A549 (cell line): ENCODE measurements around the gene ENAH. TPM values are rescaled to one million over a fixed set of nuclear protein-coding genes. Genes with fewer than 3 reads are reported as not detected.
A peak's percentile ranks its signal among the peaks of the same experiment; 100 is the strongest.

Source experiments
- ATAC-seq, 2 experiments: fragments of 200-7000 bp in 1 of 2; fragments of >200 bp in 1 of 2; cut with Nextera tagmentation in 1 of 2; cut with Tn5 transposase in 1 of 2; 3 replicates each; pipeline versions ENCODE4 v1.8.0 to v1.9.1; 2018 to 2020; ENCODE audit warnings: mild to moderate bottlenecking in 1 of 2, moderate library complexity in 1 of 2
- CTCF ChIA-PET: fragments of 300-600 bp; sonication (Branson Sonifier 250); formaldehyde crosslinking; extraction: SDS; loops from one replicate; lab custom pipeline; 2021; ENCODE audit warnings: antibody characterized with exemption, inconsistent platforms; lab: Yijun Ruan, JAX
- POLR2A ChIA-PET: fragments of 350-600 bp; formaldehyde crosslinking; extraction: SDS; loops from one replicate; lab custom pipeline; 2021; ENCODE audit warnings: antibody characterized with exemption, inconsistent platforms; lab: Yijun Ruan, JAX
- DNase-seq, 2 experiments: peaks; one replicate each; pipeline versions ENCODE4 v3.0.0 to v3.0.0-alpha.2; 2011 to 2016; ENCODE audit warnings: low read depth in 1 of 2, low spot score in 1 of 2
- FAIRE-seq: peaks from 2 replicates; lab custom pipeline; 2011; peaks lifted over from hg19 to GRCh38; lab: Jason Lieb, UNC
- H3K27ac ChIP-seq, 2 experiments: fragments of >200 bp; sonication (Bioruptor Twin); formaldehyde crosslinking; 3 replicates each; pipeline ENCODE4 v1.5.1; 2016 to 2017
- H3K4me1 ChIP-seq: fragments of >200 bp; sonication (Bioruptor Twin); formaldehyde crosslinking; 3 replicates; pipeline ENCODE4 v1.6.1; 2016
- H3K4me2 ChIP-seq: fragments of >200 bp; sonication (Bioruptor Twin); formaldehyde crosslinking; 3 replicates; pipeline ENCODE4 v1.6.1; 2016
- H3K4me3 ChIP-seq: fragments of >200 bp; sonication (Bioruptor Twin); formaldehyde crosslinking; 3 replicates; pipeline ENCODE4 v1.5.1; 2016
- H3K9me3 ChIP-seq: fragments of >200 bp; sonication (Bioruptor Twin); formaldehyde crosslinking; 3 replicates; pipeline ENCODE4 v1.6.1; 2016
- CEBPB ChIP-seq, 2 experiments: fragments of >200 bp in 1 of 2; sonication (Bioruptor Twin) in 1 of 2; formaldehyde crosslinking in 1 of 2; IDR thresholded peaks; 2 replicates each; pipeline ENCODE4 v1.6.1; 2012 to 2016
- CHD2 ChIP-seq: fragments of 150-350 bp; IDR thresholded peaks from 2 replicates; pipeline ENCODE4 v1.6.1; 2014; ENCODE audit warnings: low read length; ENCODE audit not compliant: partially characterized antibody
- CTCF ChIP-seq: fragments of >200 bp; sonication (Bioruptor Twin); formaldehyde crosslinking; IDR thresholded peaks from 3 replicates; pipeline ENCODE4 v1.5.1; 2016
- E2F6 ChIP-seq: IDR thresholded peaks from 2 replicates; pipeline ENCODE4 v1.6.1; 2012; ENCODE audit warnings: low read depth, borderline replicate concordance
- EHF ChIP-seq: fragments of 250-450 bp; sonication (Bioruptor Pico); IDR thresholded peaks from 2 replicates; pipeline ENCODE4 v1.5.0; 2020; ENCODE audit warnings: mild to moderate bottlenecking
- ELK1 ChIP-seq: fragments of 150-350 bp; IDR thresholded peaks from 2 replicates; pipeline ENCODE4 v1.6.1; 2014; ENCODE audit warnings: low read depth, mild to moderate bottlenecking, low read length
- EP300 ChIP-seq, 2 experiments: fragments of >200 bp; sonication (Bioruptor Twin); formaldehyde crosslinking; IDR thresholded peaks; 2 replicates in 1 of 2; 3 replicates in 1 of 2; pipeline ENCODE4 v1.6.1; 2016 to 2017
- ESRRA ChIP-seq: fragments of 150-350 bp; IDR thresholded peaks from 2 replicates; pipeline ENCODE4 v1.6.1; 2014; ENCODE audit warnings: mild to moderate bottlenecking, low read length, borderline replicate concordance
- FOXS1 ChIP-seq: fragments of 250-450 bp; sonication (Bioruptor Pico); IDR thresholded peaks from 2 replicates; pipeline ENCODE4 v1.5.0; 2020; ENCODE audit warnings: mild to moderate bottlenecking, moderate library complexity
- HEYL ChIP-seq: fragments of 250-450 bp; sonication (Bioruptor Pico); IDR thresholded peaks from 2 replicates; pipeline ENCODE4 v1.8.0; 2021; ENCODE audit warnings: mild to moderate bottlenecking, moderate library complexity
- HOXA7 ChIP-seq: fragments of 250-450 bp; sonication (Bioruptor Pico); IDR thresholded peaks from 2 replicates; pipeline ENCODE4 v1.5.0; 2020; ENCODE audit warnings: mild to moderate bottlenecking, moderate library complexity
- MAFK ChIP-seq: fragments of 450-650 bp; IDR thresholded peaks from 2 replicates; pipeline ENCODE4 v1.6.1; 2014; ENCODE audit not compliant: partially characterized antibody
- MAX ChIP-seq: IDR thresholded peaks from 2 replicates; pipeline ENCODE4 v1.6.1; 2012
- MAZ ChIP-seq: fragments of 150-350 bp; IDR thresholded peaks from 2 replicates; pipeline ENCODE4 v1.6.1; 2014; ENCODE audit warnings: antibody characterized with exemption, low read depth, low read length, borderline replicate concordance
- PHF8 ChIP-seq: fragments of 200-600 bp; sonication (generic); IDR thresholded peaks from 2 replicates; pipeline ENCODE4 v1.6.1; 2016; ENCODE audit warnings: low read depth, mild to moderate bottlenecking, antibody characterized with exemption, moderate library complexity, borderline replicate concordance
- RAD21 ChIP-seq, 2 experiments: fragments of >200 bp in 1 of 2; sonication (Bioruptor Twin) in 1 of 2; formaldehyde crosslinking in 1 of 2; IDR thresholded peaks in 1 of 2; conservative IDR thresholded peaks in 1 of 2; 2 replicates in 1 of 2; 3 replicates in 1 of 2; pipeline ENCODE4 v1.6.1; 2012 to 2018; ENCODE audit warnings: inconsistent platforms in 1 of 2
- RARB ChIP-seq: fragments of 250-450 bp; sonication (Bioruptor Pico); IDR thresholded peaks from 2 replicates; pipeline ENCODE4 v1.8.0; 2021; ENCODE audit warnings: mild to moderate bottlenecking, moderate library complexity
- SMC3 ChIP-seq: fragments of >200 bp; sonication (Bioruptor Twin); formaldehyde crosslinking; IDR thresholded peaks from 3 replicates; pipeline ENCODE4 v1.6.1; 2018; ENCODE audit warnings: inconsistent platforms
- ZNF302 ChIP-seq: fragments of 250-450 bp; sonication (Bioruptor Pico); IDR thresholded peaks from 2 replicates; pipeline ENCODE4 v1.9.0; 2021; ENCODE audit warnings: inconsistent platforms, mild to moderate bottlenecking, moderate library complexity
- ZSCAN20 ChIP-seq: fragments of 250-450 bp; sonication (Bioruptor Pico); IDR thresholded peaks from 2 replicates; pipeline ENCODE4 v1.8.0; 2022; ENCODE audit warnings: mild to moderate bottlenecking, moderate library complexity
- WGBS: methylation state at CpG from one replicate; pipeline ENCODE4 v1.1.6; 2017; ENCODE audit errors: missing lambda C conversion rate; 5-methylcytosine and 5-hydroxymethylcytosine counted together
- polyA plus RNA-seq, 4 experiments: library from polyadenylated mRNA; depleted of rRNA in 3 of 4; stranded (reverse); fragments of >200 nt; fragmentation: RNase III in 1 of 4; extraction: RNeasy Plus Mini Kit Qiagen cat#74134 plus additional on column Dnase treatment in 1 of 4; gene quantifications; 2 replicates in 3 of 4; 3 replicates in 1 of 4; pipeline ENCODE4 v1.2.3, GENCODE V29; 2011 to 2017

Gene ENAH
- polyA plus RNA-seq, 2 of the 4 experiments (the other 2 are of a cell fraction): 142 to 155 TPM

GRCh38 chr1:225480825-225481434 lies 172.0 kb downstream of the ENAH start:
- H3K9me3 ChIP-seq: no peaks in the 10 kb centered on the region
- FAIRE-seq (no peak), ATAC-seq (peak; percentile 79 to 87), DNase-seq (peak; percentile 54 to 76)
- TF ChIP-seq EHF (CRISPR knock-in tag) (no peak), MAFK (no peak), ZSCAN20 (no peak), RAD21 (conservative IDR thresholded peaks at IDR 0.05 in 1 of 2, IDR thresholded peaks at IDR 0.05 in 1 of 2) (peak; percentile 79 to 85), CTCF (peak; percentile 72), SMC3 (peak; percentile 73)
- no peak overlapping the region for H3K4me3 ChIP-seq
- ChIA-PET POLR2A (interaction anchor here (1.0 to 1.8 kb wide), 2 partner anchors 172 to 175 kb away, joined by 3 to 4 read pairs; partner anchors contain the start of gene ENAH), CTCF (interaction anchor here (0.6 to 24.4 kb wide), 40 partner anchors 8 to 507 kb away, joined by 3 to 429 read pairs (median 4); partner anchors contain the start of genes EPHX1, PYCR2, SRP9 and TMEM63A)
- H3K27ac ChIP-seq: no peak overlapping the region; a peak in 1 of 6 replicates
- 36% methylated on average over 6 of the region's 6 CpGs for WGBS
- H3K4me2 ChIP-seq: no peak overlapping the region
- no peaks in the 10 kb centered on the region for H3K4me1 ChIP-seq

GRCh38 chr1:225479996-225480720 lies 172.8 kb downstream of the ENAH start:
- no peak for TF ChIP-seq FOXS1 (CRISPR knock-in tag)
- no peak for TF ChIP-seq MAZ
- TF ChIP-seq EP300 (IDR thresholded peaks at IDR 0.05): no peak
- TF ChIP-seq CTCF: no peak
- no peak for TF ChIP-seq MAFK
- TF ChIP-seq CEBPB (IDR thresholded peaks at IDR 0.05): no peak
- TF ChIP-seq HOXA7: no peak
- TF ChIP-seq E2F6: no peak
- TF ChIP-seq ELK1: no peak
- TF ChIP-seq HEYL (CRISPR knock-in tag): no peak
- TF ChIP-seq ZNF302 (CRISPR knock-in tag): no peak
- no peak for TF ChIP-seq RARB (CRISPR knock-in tag)
- TF ChIP-seq ESRRA: no peak
- TF ChIP-seq CHD2: no peak
- no peak for TF ChIP-seq MAX
- TF ChIP-seq ZSCAN20: no peak
- TF ChIP-seq PHF8: no peak
- POLR2A ChIA-PET: interaction anchor here (1.0 kb wide), 1 partner anchor 176 kb away, joined by 3 read pairs; no protein-coding TSS in a partner anchor
- WGBS: 79% methylated on average over 17 of the region's 21 CpGs
- ATAC-seq: no peak
- CTCF ChIA-PET: interaction anchor here (0.6 to 24.4 kb wide), 36 partner anchors 9 to 642 kb away, joined by 3 to 429 read pairs (median 4); partner anchors contain the start of genes EPHX1, PYCR2, SRP9 and TMEM63A
- no peak overlapping the region; a peak in 1 of 6 replicates for H3K27ac ChIP-seq
- no peak for FAIRE-seq
- peaks cover 3% of the 10 kb centered on the region; the same call in 2 of the 3 replicates for H3K4me1 ChIP-seq
- no peak for DNase-seq
- no peak overlapping the region for H3K4me3 ChIP-seq
- no peaks in the 10 kb centered on the region for H3K9me3 ChIP-seq
- no peak overlapping the region for H3K4me2 ChIP-seq
